PFSK-1 (cell line): ENCODE data around the gene RASA3.

Source experiments
- POLR2AphosphoS5 ChIP-seq: IDR thresholded peaks from 2 replicates; pipeline ENCODE4 v1.6.1; 2012; ENCODE audit warnings: low read depth, mild to moderate bottlenecking, control low read depth, low read length, moderate library complexity
- TAF1 ChIP-seq: IDR thresholded peaks from 2 replicates; pipeline ENCODE4 v1.6.1; 2012; ENCODE audit warnings: low read length, control low read depth, borderline replicate concordance; ENCODE audit not compliant: insufficient read depth

DNA sequence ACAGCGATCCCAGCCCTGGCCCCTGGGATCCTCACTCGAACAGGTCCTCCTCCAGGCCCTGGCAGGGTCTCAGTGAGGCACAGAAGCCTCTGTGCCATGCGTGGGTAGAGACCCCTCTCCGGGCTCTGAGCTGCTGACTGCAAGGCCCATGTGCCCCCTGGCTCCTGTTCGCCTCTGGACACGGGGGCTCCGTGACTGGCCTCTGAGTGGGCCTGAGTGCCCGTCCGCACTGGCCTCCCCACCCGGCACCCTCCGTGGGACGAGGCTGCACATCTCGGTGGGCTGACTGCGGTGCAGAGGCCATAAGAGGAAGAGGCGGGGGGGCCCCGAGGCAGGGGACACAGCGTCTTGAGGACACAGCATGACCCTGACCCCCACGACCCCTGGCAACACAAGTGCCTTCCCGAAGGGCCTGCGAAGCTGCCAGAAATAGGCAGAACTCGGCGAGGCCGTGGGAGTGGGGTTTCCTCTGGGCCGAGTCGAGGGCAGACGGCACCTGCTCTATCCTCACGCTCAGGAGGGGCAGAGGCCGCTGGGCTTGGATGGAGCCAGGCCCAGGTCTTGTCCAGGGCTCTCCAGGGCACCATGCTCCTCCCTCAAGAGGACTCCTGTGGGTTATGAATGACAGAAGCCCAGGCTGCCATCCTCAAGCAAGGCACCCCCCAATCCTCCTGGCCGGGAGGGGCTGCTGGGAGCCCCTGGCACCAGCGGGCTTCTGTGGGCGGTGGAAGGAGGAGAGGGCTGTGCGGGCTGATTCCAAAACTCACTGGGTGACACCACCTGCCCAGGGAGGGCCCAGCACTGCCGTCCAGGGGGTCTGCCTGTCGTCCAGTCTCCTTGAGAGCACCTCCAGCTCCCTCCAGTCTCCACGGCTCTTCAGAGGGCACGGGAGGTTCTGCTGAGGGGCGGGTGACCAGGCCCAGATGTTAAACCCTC, 52.6 kb downstream of the RASA3 start:
- TF ChIP-seq POLR2AphosphoS5: no peak
- TF ChIP-seq TAF1: no peak
